IgD-negative memory B cell (primary cell): ENCODE results near the gene UNC13B. TPM values are rescaled to one million over a fixed set of nuclear protein-coding genes. Genes with fewer than 3 reads are reported as not detected.
"Not testable (repeated sequence)": the region's sequence is repeated elsewhere in the genome, so short reads cannot be mapped to it uniquely, and the experiment has no call there.

Experiments used
- H3K27ac Mint-ChIP-seq, 3 donors: one replicate each; pipeline ENCODE4 v1.8.0; 2020 to 2022; ENCODE audit warnings: mild to moderate bottlenecking in 3 of 3, mixed read lengths in 3 of 3, moderate library complexity in 1 of 3
- H3K27me3 Mint-ChIP-seq: one replicate; pipeline ENCODE4 v1.8.0; 2021; ENCODE audit warnings: mixed read lengths
- H3K36me3 Mint-ChIP-seq: one replicate; pipeline ENCODE4 v1.8.0; 2020; ENCODE audit warnings: mild to moderate bottlenecking, mixed read lengths
- H3K4me1 Mint-ChIP-seq, 3 donors: one replicate each; pipeline ENCODE4 v1.8.0; 2020 to 2022; ENCODE audit warnings: mixed read lengths in 3 of 3, mild to moderate bottlenecking in 1 of 3
- H3K4me3 Mint-ChIP-seq, 4 donors: one replicate each; pipeline ENCODE4 v1.8.0; 2020 to 2022; ENCODE audit warnings: mild to moderate bottlenecking in 4 of 4, mixed read lengths in 4 of 4, moderate library complexity in 3 of 4
- H3K9me3 Mint-ChIP-seq, 3 donors: one replicate each; pipeline ENCODE4 v1.8.0; 2020 to 2021; ENCODE audit warnings: mixed read lengths in 3 of 3, mild to moderate bottlenecking in 1 of 3
- polyA plus RNA-seq: library from polyadenylated mRNA; unstranded; fragments of 300-500 nt; fragmentation: Illumina TruSeq; gene quantifications from one replicate; pipeline ENCODE4 v1.2.3, GENCODE V29; 2021

The UNC13B gene
- polyA plus RNA-seq, 1 donor from 2014 or later: not detected

DNA sequence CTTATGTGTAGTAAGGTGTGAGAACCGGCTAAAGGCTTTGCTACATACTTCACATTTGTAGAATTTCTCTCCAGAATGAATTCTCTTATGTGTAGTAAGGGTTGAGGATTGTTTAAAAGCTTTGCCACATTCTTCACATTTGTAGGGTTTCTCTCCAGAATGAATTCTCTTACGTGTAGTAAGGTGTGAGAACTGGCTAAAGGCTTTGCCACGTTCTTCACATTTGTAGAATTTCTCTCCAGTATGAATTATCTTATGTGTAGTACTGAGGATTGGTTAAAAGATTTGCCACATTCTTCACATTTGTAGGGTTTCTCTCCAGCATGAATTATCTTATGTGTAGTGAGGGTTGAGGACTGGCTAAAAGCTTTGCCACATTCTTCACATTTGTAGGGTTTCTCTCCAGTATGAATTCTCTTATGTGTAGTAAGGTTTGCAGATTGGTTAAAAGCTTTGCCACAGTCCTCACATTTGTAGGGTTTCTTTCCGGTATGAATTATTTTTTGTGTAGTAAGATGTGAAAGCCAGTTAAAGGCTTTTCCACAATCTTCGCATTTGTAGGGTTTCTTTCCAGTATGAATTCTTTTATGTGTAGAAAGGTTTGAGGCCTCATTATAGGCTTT, 13.8 kb upstream of the UNC13B start:
- not testable (repeated sequence) for H3K27me3 Mint-ChIP-seq, H3K36me3 Mint-ChIP-seq

DNA sequence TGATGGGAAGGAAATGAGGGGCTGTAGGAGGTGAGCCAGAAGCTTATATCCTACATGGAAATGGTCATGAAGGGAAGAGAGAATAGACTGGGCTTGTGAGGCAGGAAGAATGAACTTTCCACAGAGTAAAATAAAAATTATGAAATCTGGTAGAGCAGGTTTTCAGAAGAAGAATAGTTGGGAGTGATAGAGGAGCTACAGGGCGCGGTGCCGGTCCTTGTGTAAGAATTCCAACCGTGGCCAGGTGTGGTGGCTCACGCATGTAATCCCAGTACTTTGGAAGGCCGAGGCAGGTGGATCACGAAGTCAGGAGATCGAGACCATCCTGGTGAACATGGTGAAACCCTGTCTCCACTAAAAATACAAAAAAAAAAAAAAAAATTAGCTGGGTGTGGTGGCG, 8.9 kb upstream of the UNC13B start:
- Mint-ChIP-seq H3K27me3 (peaks cover 3% of the 10 kb centered on the region), H3K36me3 (no peaks in the 10 kb centered on the region), H3K27ac (no peak overlapping the region), H3K9me3 (peaks cover 7 to 22% (median 7%) of the 10 kb centered on the region in 3 donors), H3K4me1 (peaks cover 0 to under 1% (median 0%) of the 10 kb centered on the region in 3 donors), H3K4me3 (no peak overlapping the region)

More for the DNA sequence above, 13.8 kb upstream of the UNC13B start:
- peaks cover 7 to 31% (median 15%) of the 10 kb centered on the region in 3 donors for H3K9me3 Mint-ChIP-seq
- H3K4me1 Mint-ChIP-seq, H3K27ac Mint-ChIP-seq, H3K4me3 Mint-ChIP-seq: not testable (repeated sequence)

GRCh38 chr9:35156781-35157180, 5.0 kb upstream of the UNC13B start:
- H3K27ac Mint-ChIP-seq: no peak overlapping the region
- H3K4me3 Mint-ChIP-seq: no peak overlapping the region
- peaks cover 12 to 21% (median 15%) of the 10 kb centered on the region in 3 donors for H3K4me1 Mint-ChIP-seq
- peaks cover 7% of the 10 kb centered on the region for H3K27me3 Mint-ChIP-seq
- H3K9me3 Mint-ChIP-seq: no peaks in the 10 kb centered on the region
- no peaks in the 10 kb centered on the region for H3K36me3 Mint-ChIP-seq

DNA sequence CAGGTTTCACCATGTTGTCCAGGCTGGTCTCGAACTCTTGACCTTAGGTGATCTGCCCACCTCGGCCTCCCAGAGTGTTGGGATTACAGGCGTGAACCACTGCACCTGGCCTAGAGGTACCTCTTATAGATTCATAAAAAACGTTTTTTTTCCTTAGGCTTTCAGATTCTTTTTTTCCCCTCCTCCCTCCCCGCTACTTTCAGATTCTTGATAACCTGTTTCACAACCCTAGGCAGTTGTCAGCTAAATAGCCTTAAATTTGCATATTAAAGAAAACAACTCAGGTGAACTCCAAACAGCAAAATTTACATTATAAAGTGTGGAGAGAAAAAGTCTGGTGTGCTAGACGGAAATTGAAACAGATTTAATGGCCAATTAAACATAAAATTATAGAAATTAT, 4.0 kb upstream of the UNC13B start:
- H3K27ac Mint-ChIP-seq, H3K4me3 Mint-ChIP-seq, H3K36me3 Mint-ChIP-seq, H3K9me3 Mint-ChIP-seq: not testable (repeated sequence)
- Mint-ChIP-seq H3K4me1 (peaks cover 15 to 25% (median 16%) of the 10 kb centered on the region in 3 donors), H3K27me3 (peaks cover 10% of the 10 kb centered on the region)

- peaks cover 10% of the 10 kb centered on the region for H3K27me3 Mint-ChIP-seq
- H3K9me3 Mint-ChIP-seq: no peaks in the 10 kb centered on the region
- no peaks in the 10 kb centered on the region for H3K36me3 Mint-ChIP-seq
- peak overlapping the region in 2 of 3 donors; percentile 20 to 86 for H3K27ac Mint-ChIP-seq
- peak overlapping the region in 3 of 4 donors; percentile 71 to 82 (median 79) for H3K4me3 Mint-ChIP-seq
- H3K4me1 Mint-ChIP-seq: peaks cover 15 to 25% (median 16%) of the 10 kb centered on the region in 3 donors
Measured at GRCh38 chr9:35158501-35159280, 3.1 kb upstream of the UNC13B start.

GRCh38 chr9:35162605-35163315, 951 bp downstream of the UNC13B start:
- Mint-ChIP-seq H3K27me3 (peaks cover 7% of the 10 kb centered on the region), H3K4me3 (peak overlapping the region; percentile 76 to 97 (median 90)), H3K4me1 (peaks cover 16 to 25% (median 21%) of the 10 kb centered on the region in 3 donors), H3K36me3 (no peaks in the 10 kb centered on the region), H3K9me3 (no peaks in the 10 kb centered on the region), H3K27ac (no peak overlapping the region)

DNA sequence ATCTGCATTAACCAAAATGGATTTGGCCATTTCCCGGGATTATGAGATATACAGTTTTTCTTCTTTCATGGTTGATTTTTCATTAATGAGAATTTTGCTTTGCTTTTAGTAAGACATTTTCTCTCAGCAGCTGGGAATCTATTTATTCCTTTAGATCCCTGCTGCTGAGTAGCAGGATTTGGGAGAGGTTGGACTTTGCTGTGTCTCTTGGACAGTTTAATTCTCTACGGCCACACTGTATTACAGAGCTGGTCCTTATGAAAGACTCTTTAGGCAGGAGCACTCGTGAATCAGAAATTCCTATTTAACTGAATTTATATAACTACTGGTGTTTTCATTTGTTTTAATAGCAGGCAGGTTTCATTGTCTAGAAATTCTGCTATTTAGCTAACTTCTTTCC, 1.6 kb downstream of the UNC13B start:
- Mint-ChIP-seq H3K4me1 (peaks cover 15 to 24% (median 16%) of the 10 kb centered on the region in 3 donors), H3K27ac (no peak overlapping the region), H3K27me3 (peaks cover 7% of the 10 kb centered on the region), H3K4me3 (peak overlapping the region in 2 of 4 donors; percentile 9 to 76), H3K9me3 (no peaks in the 10 kb centered on the region), H3K36me3 (no peaks in the 10 kb centered on the region)

DNA sequence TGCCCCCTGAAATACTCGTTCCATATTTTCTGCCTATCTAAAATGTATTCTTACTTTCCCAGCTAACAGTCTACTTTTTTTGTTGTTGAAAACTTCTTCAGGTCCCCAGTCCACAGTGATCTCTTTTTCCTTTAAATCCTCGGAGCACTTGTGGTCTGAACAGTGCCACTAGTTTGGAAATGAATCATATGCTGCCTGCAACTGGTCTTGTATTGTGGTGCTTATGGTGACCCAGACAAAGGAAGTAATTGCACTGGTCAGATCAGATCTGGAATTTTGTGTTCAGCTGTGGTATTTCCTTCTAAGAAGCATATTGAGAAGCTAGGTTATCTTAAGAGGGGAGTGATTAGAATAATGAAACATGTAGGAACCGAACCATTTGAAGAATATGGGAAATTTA, 2.9 kb downstream of the UNC13B start:
- Mint-ChIP-seq H3K36me3 (no peaks in the 10 kb centered on the region), H3K4me3 (peak overlapping the region in 1 of 4 donors; percentile 72), H3K9me3 (no peaks in the 10 kb centered on the region), H3K4me1 (peaks cover 9 to 11% (median 11%) of the 10 kb centered on the region in 3 donors), H3K27me3 (peaks cover 7% of the 10 kb centered on the region), H3K27ac (no peak overlapping the region)

GRCh38 chr9:35167429-35167828, 5.6 kb downstream of the UNC13B start:
- not testable (repeated sequence) for H3K4me1 Mint-ChIP-seq, H3K4me3 Mint-ChIP-seq, H3K36me3 Mint-ChIP-seq, H3K9me3 Mint-ChIP-seq, H3K27me3 Mint-ChIP-seq, H3K27ac Mint-ChIP-seq

DNA sequence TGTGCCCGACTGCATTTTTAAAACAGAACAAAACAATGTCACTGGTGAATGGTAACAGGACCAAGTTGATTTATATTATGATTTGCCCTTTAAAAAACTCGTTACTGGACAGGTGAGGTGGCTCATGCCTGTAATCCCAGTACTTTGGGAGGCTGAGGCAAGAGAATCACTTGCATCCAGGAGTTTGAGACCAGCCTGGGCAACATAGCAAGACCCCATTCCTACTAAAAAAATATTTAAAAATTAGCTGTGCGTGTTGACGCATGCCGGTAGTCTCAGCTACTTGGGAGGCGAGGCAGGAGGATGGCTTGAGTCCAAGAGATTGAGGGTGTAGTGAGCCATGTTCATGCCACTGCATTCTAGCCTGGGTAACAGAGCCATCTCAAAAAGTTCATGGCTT, 7.2 kb downstream of the UNC13B start:
- H3K4me3 Mint-ChIP-seq: no peak overlapping the region
- H3K36me3 Mint-ChIP-seq: no peaks in the 10 kb centered on the region
- peaks cover 0 to 6% (median 0%) of the 10 kb centered on the region in 3 donors for H3K4me1 Mint-ChIP-seq
- H3K27ac Mint-ChIP-seq: no peak overlapping the region
- H3K27me3 Mint-ChIP-seq: no peaks in the 10 kb centered on the region
- peaks cover 0 to 1% (median 0%) of the 10 kb centered on the region in 3 donors for H3K9me3 Mint-ChIP-seq

GRCh38 chr9:35172878-35173277, 11.1 kb downstream of the UNC13B start:
- H3K27me3 Mint-ChIP-seq: peaks cover 2% of the 10 kb centered on the region
- H3K9me3 Mint-ChIP-seq: peaks cover 0 to 3% (median 0%) of the 10 kb centered on the region in 3 donors
- H3K4me1 Mint-ChIP-seq: no peaks in the 10 kb centered on the region
- peaks cover 1% of the 10 kb centered on the region for H3K36me3 Mint-ChIP-seq
- no peak overlapping the region for H3K27ac Mint-ChIP-seq
- no peak overlapping the region for H3K4me3 Mint-ChIP-seq

DNA sequence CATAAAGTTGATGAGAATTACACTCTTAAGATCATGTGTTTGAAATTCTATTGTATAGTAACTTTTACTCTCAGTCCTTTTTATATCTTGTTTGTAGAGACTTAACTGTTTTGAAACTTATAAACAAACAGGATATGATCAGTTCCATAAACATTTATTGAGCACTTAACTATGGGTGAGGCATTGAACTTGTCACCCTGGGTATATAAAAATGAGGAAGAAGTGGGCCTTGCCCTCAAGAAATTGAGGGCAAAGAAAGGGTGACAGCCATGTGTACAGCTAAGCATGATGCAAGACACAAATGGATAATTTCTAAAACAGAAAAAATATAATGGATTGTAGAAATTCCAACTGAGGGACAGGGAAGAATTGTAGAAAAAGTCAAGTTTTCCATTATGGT, 15.7 kb downstream of the UNC13B start:
- Mint-ChIP-seq H3K4me3 (no peak overlapping the region), H3K27ac (no peak overlapping the region), H3K36me3 (peaks cover 1% of the 10 kb centered on the region), H3K4me1 (no peaks in the 10 kb centered on the region), H3K27me3 (peaks cover 2% of the 10 kb centered on the region), H3K9me3 (peaks cover 0 to 3% (median 0%) of the 10 kb centered on the region in 3 donors)

GRCh38 chr9:35179347-35180280, 17.8 kb downstream of the UNC13B start:
- Mint-ChIP-seq H3K4me3 (no peak overlapping the region), H3K27ac (no peak overlapping the region), H3K9me3 (peaks cover 0 to 3% (median 0%) of the 10 kb centered on the region in 3 donors), H3K36me3 (peaks cover 1% of the 10 kb centered on the region), H3K27me3 (peaks cover 2% of the 10 kb centered on the region), H3K4me1 (no peaks in the 10 kb centered on the region)

DNA sequence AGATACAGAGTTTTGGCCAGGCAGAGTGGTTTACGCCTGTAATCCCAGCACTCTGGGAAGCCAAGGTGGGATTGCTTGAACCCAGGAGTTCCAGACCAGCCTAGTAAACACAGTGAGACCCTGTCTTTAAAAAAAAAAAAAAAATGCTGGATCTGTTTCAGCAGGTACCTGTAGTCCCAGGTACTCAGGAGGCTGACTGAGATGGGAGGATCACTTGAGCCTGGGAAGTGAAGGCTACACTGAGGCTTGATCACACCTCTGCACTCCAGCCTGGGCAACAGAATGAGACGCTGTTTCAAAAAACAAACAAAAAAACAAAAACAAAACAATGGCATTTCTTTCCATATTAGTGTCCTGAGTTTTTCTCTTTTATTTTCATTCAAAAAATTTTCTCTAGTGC, 19.0 kb downstream of the UNC13B start:
- H3K4me3 Mint-ChIP-seq: no peak overlapping the region
- peaks cover 1% of the 10 kb centered on the region for H3K36me3 Mint-ChIP-seq
- peaks cover 0 to 3% (median 0%) of the 10 kb centered on the region in 3 donors for H3K9me3 Mint-ChIP-seq
- H3K4me1 Mint-ChIP-seq: no peaks in the 10 kb centered on the region
- H3K27me3 Mint-ChIP-seq: peaks cover 2% of the 10 kb centered on the region
- H3K27ac Mint-ChIP-seq: no peak overlapping the region
